GM18909 (cell line): ENCODE data around the gene LTB4R2.
A peak's percentile ranks its signal among the peaks of the same experiment; 100 is the strongest.

Experiments used
- ATAC-seq: cut with Tn5 transposase; IDR thresholded peaks from one replicate; pipeline ENCODE4 v1.9.1; 2021; ENCODE audit warnings: mild to moderate bottlenecking; ENCODE audit not compliant: unreplicated experiment, poor library complexity

The LTB4R2 gene

DNA sequence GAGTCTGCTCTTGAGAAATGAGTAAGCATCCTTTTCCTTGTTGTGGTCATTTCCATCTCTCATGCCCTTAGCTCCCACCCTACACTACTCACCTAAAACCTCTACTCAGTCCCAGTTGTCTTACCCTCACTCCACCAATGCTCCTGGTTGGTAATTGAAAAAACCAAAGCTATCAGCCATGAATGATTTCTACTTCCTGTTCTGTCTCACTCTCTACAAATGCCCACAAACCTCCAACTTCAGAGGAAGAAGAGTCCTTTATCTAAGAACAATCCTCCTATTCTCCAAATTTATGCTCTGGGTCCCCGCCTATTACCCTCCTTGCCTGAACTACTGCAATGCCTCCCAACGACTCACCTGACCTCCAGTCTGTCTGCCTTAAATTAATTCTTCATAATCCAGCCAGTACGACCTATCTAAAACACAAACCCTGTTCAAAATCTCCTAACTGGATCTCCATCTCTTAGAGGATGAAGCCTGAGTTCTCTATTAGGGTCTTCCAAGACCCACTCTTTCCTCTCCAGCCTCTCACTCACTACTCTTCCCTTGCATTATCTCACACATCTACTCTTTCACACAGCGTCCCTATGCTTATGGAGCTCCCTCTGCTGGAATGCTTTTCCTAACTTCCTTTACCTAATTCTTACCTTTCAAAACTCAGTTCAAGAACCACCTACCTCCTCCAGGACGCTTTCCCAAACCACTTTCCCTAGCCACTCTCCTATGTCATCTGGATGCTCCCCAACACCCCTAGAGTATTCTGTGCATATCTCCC lies 12.6 kb upstream of the LTB4R2 start:
- peak; percentile 15 for ATAC-seq

DNA sequence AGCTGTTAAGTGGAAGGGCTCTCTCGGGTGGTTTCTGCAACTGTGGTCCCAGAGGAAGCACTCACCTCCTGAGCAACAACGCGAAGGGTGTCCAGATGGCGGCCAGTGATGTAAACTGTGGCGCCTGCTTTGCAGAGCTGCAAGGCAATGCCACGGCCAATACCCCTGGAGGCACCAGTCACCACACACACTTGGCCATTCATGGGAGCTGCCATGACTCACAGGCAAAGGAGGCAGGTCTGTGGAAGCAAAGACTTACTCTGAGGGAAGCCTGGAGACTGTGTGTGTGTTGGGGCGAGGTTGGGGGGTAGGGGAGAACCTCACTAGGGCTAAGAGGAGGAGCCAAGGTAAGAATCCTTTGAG lies 11.1 kb upstream of the LTB4R2 start:
- ATAC-seq = peak; percentile 7

DNA sequence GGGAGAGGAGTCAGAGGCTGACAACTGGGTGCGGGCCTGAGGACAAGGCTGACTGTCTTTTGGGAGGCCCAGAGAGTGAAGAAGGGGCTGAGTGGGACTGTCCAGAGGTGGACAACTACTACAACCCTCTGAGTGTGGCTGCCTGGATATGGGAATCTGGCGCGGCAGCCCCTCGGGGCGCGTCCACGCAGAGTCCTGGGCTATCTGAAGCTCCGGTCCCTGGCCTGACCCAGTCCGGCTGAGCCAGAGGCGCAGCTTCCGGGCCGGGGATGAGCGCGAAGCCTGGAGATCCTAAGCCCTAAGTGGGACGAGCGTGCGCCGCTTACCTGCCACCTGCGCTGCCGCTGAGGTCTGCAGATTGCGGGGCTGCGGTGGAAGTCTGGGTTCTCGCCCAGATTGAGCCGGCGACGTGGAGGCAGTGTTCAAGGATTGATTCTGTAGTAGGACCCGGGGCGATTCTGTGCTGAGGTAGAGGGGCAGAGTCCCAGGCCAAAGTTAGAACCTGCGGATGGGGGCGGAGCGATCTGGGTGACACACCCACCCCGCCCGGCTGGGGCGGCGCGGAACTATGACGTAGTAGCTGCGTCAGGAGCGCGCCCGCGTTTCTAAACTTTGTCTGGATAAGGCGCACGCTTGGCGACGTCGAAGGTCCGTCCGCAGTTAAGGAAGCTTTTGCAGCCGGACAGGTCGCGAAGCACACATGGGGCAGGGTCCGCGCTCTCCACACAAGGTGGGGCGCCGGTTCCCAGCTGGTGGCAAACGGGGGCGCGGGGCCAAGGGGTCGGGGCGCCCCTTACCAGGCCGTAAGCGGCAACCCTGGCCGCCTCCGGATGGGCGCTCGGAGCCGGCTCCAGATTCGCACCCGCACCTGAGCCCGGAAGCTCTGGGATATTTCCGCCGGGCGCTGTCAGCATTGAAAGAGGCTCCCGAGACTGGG lies 10.4 kb upstream of the LTB4R2 start, which contains the start of the genes DHRS1 and NOP9:
TSS of gene DHRS1 (minus strand) at position 526 of the 937 bp plus-strand sequence. CDS start 674 bp downstream, outside the sequence.
TSS of gene NOP9 (plus strand) at position 596 of the 937 bp plus-strand sequence. CDS start at position 701, 105 bp downstream.
- ATAC-seq = peak; percentile 80

DNA sequence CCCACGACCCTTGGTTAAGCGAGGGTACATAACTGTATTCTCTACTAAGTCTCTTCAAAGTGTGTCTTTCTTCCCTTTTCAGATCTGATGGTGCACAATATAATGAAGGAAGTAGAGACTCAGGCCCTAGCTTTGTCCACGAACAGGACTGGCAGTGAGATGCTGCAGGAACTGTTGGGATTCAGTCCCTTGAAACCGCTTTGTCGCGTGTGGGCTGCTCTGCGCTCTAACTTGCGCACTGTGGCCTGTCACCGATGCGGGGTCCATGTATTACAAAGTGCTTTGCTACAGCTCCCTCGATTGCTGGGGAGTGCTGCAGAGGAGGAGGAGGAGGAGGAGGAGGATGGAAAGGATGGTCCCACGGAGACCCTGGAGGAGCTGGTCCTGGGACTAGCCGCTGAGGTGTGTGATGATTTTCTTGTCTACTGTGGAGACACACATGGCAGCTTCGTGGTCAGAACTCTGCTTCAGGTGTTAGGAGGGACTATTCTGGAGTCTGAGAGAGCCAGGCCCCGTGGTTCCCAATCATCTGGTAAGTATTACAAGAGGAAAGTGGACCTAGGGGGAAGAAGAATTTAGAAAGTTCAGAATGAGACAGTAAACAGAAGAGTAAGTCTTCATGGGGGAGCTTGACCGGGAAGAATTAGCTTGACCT lies 9.5 kb upstream of the LTB4R2 start:
- no peak for ATAC-seq

DNA sequence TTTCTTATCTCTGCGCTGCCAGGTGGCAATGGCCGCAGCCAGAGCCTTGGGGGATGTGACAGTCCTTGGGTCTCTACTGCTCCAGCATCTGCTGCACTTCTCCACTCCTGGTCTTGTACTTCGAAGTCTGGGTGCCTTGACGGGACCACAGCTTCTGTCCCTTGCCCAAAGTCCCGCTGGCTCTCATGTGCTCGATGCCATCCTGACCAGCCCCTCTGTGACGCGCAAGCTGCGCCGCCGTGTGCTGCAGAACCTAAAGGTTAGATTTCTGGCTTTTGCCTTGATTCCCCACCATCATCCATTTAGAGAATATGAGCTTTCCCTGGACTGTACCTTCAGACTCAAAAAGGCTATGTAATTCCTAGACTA lies 5.9 kb upstream of the LTB4R2 start:
- ATAC-seq = no peak

DNA sequence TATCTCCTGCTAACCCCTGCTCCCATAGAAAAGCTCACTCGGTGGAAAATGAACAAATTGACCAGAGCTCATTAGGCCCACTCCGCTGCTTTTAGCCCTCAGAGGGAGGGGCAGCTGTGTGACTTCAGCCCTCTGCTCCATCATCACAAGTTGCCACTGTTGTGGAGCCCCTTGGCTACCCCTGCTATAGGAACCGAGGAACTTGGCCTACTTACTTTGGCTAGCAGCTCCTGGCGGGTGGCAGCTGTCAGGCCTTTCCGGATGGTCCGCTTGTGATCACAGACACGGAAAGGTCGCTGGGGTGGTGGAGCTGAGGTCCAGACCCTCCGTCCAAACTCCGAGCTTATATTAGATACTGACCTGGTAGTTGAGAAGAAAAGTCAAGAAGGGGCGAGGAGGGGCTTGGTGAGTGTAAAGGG lies 2.8 kb upstream of the LTB4R2 start:
- ATAC-seq = no peak

DNA sequence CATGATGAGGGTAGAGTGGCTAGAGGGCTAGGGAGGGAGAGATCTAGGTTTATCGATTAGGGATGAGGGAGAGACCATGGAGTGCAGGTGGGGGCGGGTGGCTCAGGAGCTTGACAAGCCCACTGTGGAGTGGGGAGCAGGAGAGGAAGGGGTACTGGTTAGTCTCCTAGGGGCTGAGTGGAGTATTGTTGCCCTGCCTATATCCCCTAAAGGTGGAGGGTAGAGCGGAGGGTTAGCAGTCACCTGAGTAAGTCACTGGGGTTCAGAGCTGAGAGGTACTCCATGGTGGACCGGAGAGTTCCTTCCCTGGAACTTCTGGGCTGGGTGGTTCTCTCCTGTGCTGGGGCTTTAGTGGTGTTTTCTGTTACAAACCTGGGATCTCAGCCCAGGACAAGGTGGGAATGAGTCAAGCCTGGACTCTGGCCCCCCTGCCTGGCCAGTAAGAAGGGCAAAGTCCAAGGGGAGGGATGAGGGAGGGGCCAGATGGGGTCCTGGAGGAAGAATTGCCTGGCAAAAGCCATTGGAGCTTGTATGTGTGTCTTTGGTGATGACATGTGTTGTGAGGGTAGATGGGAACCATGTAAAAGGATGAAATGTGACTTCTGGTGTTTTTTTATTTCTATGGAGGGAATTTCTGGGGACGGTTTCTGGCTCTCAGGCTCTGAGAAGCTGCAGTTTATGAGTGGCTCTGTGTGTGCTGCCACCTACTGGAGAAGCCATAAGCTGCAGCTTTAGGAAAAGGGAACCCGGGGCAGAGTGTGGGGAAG lies 2.2 kb upstream of the LTB4R2 start, which contains the start of gene CIDEB:
TSS of gene CIDEB (minus strand) at position 403 of the 767 bp plus-strand sequence. CDS start at position 284, 119 bp downstream.
- ATAC-seq = no peak

DNA sequence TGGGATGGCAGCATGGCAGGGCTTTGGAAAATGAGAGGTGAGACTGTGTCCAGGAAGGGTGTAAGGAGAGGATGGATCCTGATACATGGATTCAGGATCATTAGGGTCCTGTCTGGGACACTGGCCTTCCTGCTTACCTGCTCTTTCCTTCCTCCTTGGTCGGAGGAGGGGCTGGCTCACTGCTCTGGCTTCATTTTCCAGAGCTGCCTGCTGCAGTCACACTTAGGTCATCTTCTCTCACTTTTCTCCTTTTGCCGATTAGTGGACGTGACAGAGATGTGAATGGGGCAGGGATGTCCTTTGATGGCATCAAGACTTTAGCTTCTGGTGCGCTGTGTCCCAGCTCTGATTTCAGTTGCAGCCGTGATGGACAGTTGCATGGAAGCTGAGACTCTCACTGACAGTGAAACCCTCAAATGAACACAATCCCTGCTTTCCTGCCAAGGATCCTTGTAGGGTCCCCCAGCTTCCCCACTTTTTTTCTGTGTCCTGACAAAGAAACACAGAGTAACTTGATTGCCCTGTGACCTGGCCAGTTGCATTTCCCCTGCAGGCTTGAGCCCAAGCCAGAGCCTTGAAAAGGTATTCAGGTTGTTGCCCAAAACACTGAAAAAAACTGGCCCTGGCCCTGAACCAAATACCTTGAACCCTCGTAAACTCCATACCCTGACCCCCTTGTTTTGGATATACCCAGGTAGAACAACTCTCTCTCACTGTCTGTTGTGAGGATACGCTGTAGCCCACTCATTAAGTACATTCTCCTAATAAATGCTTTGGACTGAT lies 1.4 kb upstream of the LTB4R2 start:
- ATAC-seq = no peak

DNA sequence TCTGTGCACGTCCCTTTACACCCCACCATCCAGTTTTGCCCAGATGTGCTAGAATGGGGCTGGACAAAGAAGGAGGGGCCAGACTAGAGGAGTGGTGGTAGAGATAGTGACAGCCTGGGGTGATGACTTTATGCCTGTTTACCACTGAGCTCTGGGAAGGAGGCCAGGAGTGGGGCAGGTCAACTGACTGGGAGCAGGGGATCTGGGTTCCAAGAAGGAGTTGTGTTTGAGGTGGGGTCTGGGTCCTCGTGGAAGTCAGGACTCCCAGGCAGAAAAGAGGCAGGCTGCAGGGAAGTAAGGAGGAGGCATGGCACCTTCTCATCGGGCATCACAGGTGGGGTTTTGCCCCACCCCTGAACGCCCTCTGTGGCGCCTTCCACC lies 315 bp downstream of the LTB4R2 start:
- ATAC-seq = no peak

DNA sequence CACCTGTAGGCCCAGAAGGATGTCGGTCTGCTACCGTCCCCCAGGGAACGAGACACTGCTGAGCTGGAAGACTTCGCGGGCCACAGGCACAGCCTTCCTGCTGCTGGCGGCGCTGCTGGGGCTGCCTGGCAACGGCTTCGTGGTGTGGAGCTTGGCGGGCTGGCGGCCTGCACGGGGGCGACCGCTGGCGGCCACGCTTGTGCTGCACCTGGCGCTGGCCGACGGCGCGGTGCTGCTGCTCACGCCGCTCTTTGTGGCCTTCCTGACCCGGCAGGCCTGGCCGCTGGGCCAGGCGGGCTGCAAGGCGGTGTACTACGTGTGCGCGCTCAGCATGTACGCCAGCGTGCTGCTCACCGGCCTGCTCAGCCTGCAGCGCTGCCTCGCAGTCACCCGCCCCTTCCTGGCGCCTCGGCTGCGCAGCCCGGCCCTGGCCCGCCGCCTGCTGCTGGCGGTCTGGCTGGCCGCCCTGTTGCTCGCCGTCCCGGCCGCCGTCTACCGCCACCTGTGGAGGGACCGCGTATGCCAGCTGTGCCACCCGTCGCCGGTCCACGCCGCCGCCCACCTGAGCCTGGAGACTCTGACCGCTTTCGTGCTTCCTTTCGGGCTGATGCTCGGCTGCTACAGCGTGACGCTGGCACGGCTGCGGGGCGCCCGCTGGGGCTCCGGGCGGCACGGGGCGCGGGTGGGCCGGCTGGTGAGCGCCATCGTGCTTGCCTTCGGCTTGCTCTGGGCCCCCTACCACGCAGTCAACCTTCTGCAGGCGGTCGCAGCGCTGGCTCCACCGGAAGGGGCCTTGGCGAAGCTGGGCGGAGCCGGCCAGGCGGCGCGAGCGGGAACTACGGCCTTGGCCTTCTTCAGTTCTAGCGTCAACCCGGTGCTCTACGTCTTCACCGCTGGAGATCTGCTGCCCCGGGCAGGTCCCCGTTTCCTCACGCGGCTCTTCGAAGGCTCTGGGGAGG lies 985 bp downstream of the LTB4R2 start, which contains the start of gene LTB4R:
TSS of gene LTB4R (plus strand) at position 857 of the 959 bp plus-strand sequence. CDS start 4,150 bp downstream, outside the sequence.
- ATAC-seq = peak; percentile 68

DNA sequence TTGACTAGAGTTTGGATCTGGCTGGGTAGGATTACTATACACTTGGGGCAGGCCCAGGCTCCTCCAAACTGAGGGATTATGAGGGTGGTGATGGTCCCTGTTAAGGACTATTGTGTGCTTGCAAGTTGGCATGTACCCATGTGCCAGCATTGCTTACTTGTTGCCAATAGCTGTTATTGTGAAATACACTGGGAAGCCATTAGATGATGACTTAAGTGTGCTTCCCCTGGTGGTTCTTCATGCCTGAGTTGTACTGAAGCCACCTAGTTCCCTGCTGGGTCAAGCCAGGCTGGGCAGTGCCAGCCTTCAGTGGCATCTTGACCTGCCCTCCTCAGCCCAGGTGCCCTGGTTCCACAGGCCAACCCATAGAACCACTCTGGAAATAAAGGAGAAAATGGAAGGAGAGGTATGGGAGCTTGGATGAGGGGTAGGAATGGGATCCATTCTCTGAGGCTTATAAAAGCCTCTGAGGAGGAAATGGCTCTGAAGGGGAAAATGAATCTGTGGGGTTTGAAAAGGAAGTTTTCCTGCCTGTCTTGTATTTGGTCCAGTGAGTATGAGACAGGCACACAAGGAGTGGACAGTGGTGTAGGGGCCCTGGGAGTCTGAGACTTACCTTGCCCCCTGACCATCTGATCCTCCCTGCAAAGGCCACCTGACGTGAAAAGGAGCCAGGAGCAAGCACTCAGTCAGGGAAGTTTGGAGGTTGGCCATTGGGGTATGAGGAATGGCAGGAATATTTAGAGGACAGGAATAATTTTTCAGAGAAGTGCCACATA lies 2.1 kb downstream of the LTB4R2 start:
- ATAC-seq = no peak

DNA sequence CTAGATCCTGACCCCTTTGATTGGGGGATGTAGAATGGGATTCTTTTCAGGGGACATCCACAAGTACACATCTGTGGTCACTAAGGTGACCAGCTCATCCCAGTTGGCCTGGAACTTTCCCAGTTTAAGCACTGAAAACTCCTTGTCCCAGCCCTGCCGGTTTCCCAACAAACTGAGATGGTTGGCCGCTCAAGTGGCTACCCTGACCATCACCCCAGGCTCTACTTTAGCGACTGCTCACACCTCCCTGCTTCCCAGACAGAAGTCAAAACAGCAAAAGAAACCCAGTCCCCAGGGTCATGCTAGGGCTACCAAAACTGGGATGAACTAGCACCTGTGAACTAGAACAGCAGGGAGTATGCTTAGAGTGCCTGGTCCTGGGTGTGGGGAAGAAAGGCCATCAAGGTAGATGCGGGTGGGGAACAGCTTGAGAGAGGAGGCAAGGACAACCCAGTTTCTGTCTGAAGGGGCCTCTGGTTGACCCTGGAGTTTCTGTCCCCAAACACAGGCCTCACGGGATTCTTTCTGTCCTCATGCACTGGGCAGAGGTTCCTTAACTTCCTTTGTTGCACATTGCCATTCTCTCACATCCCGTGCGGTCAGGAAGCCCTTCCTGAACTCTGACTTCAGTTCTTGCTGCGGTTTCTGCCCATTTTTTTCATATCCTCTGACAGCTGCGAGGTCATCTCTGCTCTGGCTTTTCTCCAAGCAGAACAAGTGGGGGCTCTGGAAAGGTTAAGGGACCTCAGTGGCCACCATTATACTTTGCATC lies 3.0 kb downstream of the LTB4R2 start:
- no peak for ATAC-seq

DNA sequence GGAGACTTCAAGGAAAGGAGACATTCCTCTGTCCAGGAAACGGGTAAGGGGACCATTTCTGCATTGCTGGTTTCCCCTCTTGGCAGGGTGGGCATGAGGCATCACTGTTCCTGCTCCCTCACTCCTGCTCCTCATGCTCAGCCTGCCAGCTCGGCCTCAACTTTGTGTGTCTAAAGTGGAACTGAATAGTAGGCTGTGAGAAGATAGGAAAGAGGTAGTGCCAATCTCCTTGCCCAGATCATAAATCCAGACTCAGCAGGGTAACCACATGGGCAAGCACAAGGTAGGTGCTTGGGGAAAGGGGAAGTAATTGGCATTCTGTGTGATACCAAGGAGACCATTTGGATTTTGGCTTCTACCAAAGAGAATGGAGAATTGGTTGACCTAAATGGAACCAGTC lies 4.0 kb downstream of the LTB4R2 start:
- no peak for ATAC-seq

DNA sequence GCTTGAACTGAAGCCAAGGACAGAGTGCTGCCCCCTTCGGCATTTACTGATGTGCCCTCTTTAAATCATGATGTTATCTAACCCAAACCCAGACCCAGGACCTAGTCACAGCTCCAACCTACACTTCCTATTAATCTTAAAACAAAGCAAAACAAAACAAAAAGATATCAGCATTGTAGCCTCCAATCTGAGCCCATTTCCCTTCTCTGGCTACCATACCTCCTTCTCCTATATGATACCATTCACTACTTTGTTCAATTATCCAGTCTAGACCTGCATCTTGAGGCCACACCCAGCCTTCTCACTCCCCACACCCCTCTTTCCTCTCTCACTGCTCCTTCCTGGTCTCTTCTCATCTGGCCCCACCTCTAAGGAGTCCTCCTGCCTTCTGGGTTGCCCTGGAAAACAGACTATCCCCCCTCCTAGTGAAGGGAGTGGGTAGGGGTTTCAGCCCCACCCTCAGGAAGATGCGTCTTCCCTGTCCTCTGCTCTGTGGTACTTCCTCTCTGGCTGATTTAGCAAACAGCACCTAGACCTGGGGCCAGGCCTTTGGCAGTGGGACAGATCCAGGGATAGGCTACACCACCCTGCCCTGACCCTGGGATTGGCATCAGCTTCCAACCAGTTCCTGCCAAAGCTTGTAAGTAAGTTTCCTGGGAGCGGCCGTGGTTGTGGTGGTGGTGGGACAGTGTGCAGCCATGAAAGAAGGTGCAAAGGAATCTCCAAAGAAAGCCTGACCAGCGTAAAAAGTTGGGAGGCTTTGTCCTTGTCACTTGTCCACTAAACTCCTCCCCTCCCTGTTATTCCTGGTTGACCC lies 4.6 kb downstream of the LTB4R2 start:
- ATAC-seq = no peak

DNA sequence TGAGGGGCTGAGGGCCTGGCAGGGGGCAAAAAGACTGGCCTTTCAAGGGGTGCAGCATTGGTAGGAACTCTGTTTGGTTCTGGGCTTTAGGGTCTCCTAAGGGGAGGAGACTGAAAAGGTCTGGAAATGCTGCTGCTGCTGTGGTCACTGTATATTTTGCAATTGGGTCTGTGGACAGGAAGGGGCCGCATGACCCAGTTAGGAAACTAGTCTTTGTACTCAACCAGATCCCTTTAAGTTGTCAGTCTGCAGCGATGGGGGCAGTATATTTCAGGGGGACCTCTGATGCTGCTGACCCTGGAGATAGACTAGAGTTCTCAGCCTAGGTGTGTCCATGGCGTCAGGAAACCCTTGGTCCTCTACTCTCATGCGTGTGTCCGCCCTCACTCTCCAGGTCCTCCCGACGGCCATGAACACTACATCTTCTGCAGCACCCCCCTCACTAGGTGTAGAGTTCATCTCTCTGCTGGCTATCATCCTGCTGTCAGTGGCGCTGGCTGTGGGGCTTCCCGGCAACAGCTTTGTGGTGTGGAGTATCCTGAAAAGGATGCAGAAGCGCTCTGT lies 5.4 kb downstream of the LTB4R2 start:
- no peak for ATAC-seq
